Loucy (cell line): ENCODE results near the gene BCAT1.

ENCODE experiments used
- H2AFZ ChIP-seq: fragments of 200-600 bp; sonication (generic); 2 replicates; pipeline ENCODE4 v1.6.0; 2016; ENCODE audit warnings: antibody characterized with exemption, mild to moderate bottlenecking, low read length, moderate library complexity
- H3F3A ChIP-seq: fragments of 200-600 bp; 2 replicates; pipeline ENCODE4 v1.6.0; 2016; ENCODE audit warnings: antibody characterized with exemption, low read depth, mild to moderate bottlenecking
- H3K27me3 ChIP-seq: fragments of 200-600 bp; sonication (generic); 2 replicates; pipeline ENCODE4 v1.6.1; 2014; ENCODE audit warnings: low read length, mild to moderate bottlenecking; ENCODE audit not compliant: insufficient read depth, poor library complexity, severe bottlenecking
- H3K36me3 ChIP-seq: fragments of 200-600 bp; sonication (generic); 2 replicates; pipeline ENCODE4 v1.6.1; 2016; ENCODE audit warnings: low read length; ENCODE audit not compliant: insufficient read depth
- H3K4me1 ChIP-seq: fragments of 200-600 bp; sonication (generic); 2 replicates; pipeline ENCODE4 v1.5.1; 2014; ENCODE audit warnings: low read length, mild to moderate bottlenecking; ENCODE audit not compliant: insufficient read depth, poor library complexity, severe bottlenecking
- H3K4me2 ChIP-seq: fragments of 200-600 bp; sonication (generic); 2 replicates; pipeline ENCODE4 v1.6.0; 2014; ENCODE audit warnings: antibody characterized with exemption, low read length, low read depth, mild to moderate bottlenecking; ENCODE audit not compliant: poor library complexity, severe bottlenecking
- H3K4me3 ChIP-seq: fragments of 200-600 bp; sonication (generic); 2 replicates; pipeline ENCODE4 v1.5.1; 2014; ENCODE audit warnings: low read length, mild to moderate bottlenecking, mixed read lengths; ENCODE audit not compliant: poor library complexity, severe bottlenecking
- H3K79me2 ChIP-seq: fragments of 200-600 bp; sonication (generic); 2 replicates; pipeline ENCODE4 v1.6.1; 2014; ENCODE audit warnings: low read length; ENCODE audit not compliant: insufficient read depth
- H3K9ac ChIP-seq: fragments of 200-600 bp; sonication (generic); 2 replicates; pipeline ENCODE4 v1.6.0; 2014; ENCODE audit warnings: mild to moderate bottlenecking, low read depth, low read length, moderate library complexity; ENCODE audit not compliant: poor library complexity, severe bottlenecking
- H3K9me2 ChIP-seq: fragments of 200-600 bp; sonication (generic); replicated peaks from 2 replicates; pipeline ENCODE4 v1.6.1; 2016; ENCODE audit warnings: low read depth, low read length, mixed read lengths
- H3K9me3 ChIP-seq: fragments of 200-600 bp; sonication (generic); 2 replicates; pipeline ENCODE4 v1.6.1; 2014; ENCODE audit warnings: mild to moderate bottlenecking, antibody characterized with exemption, low read length, low read depth; ENCODE audit not compliant: insufficient read depth
- H4K20me1 ChIP-seq: fragments of 200-600 bp; sonication (generic); 2 replicates; pipeline ENCODE4 v1.6.0; 2014; ENCODE audit warnings: antibody characterized with exemption, low read length, mild to moderate bottlenecking; ENCODE audit not compliant: insufficient read depth, poor library complexity, severe bottlenecking
- CTCF ChIP-seq: fragments of 200-600 bp; sonication (generic); conservative IDR thresholded peaks from 2 replicates; pipeline ENCODE4 v1.5.1; 2014; ENCODE audit warnings: mild to moderate bottlenecking, antibody characterized with exemption, low read length
- EZH2phosphoT487 ChIP-seq: fragments of 200-600 bp; IDR thresholded peaks from 2 replicates; pipeline ENCODE4 v1.6.1; 2018; ENCODE audit warnings: antibody characterized with exemption, mild to moderate bottlenecking, moderate library complexity, borderline replicate concordance

Gene BCAT1

DNA sequence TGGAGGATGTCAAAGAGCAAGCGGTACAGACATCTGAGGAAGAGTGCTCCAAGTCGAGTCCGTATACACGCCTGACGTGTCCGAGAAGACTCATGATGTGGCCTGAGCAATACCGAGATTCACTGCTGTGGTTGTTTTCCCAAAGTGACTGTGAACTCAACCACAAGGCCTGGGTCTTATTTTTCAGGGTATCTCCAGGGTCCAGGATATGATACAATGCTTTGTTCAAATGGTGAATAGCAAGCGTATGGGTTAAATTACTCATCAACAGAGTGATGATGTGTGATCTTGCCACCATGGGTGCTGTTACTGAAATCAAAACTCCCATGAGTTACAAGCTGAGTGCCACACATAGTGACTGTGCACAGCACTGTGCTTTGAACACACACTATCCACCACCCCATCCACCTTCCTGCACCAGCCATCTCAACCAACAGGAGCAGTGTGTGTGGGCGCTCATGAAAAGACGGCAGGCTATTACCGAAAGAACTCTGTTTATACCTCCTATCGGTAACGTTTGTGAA is 109.6 kb downstream of the BCAT1 start:
- Histone ChIP-seq H3K36me3 (peaks cover 70% of the 10 kb centered on the region; the same call in 1 of the 2 replicates), H3K4me2 (no peak overlapping the region), H3K9me2 (no peaks in the 10 kb centered on the region), H4K20me1 (no peaks in the 10 kb centered on the region), H2AFZ (no peak overlapping the region), H3K27me3 (no peaks in the 10 kb centered on the region), H3K9me3 (no peaks in the 10 kb centered on the region), H3K4me1 (no peaks in the 10 kb centered on the region), H3K4me3 (no peak overlapping the region), H3K79me2 (no peaks in the 10 kb centered on the region), H3K9ac (no peak overlapping the region), H3F3A (no peaks in the 10 kb centered on the region)
- TF ChIP-seq CTCF: no peak
- no peak for TF ChIP-seq EZH2phosphoT487

GRCh38 chr12:24838531-24838950 is 110.4 kb downstream of the BCAT1 start:
- no peaks in the 10 kb centered on the region for H3K9me2 ChIP-seq
- TF ChIP-seq EZH2phosphoT487: no peak
- TF ChIP-seq CTCF: no peak
- H3K36me3 ChIP-seq: peaks cover 66% of the 10 kb centered on the region; the same call in 1 of the 2 replicates
- H3K4me3 ChIP-seq: no peak overlapping the region
- H3K9ac ChIP-seq: no peak overlapping the region
- no peak overlapping the region for H2AFZ ChIP-seq
- no peaks in the 10 kb centered on the region for H3F3A ChIP-seq
- no peaks in the 10 kb centered on the region for H3K79me2 ChIP-seq
- H3K4me1 ChIP-seq: no peaks in the 10 kb centered on the region
- no peaks in the 10 kb centered on the region for H3K27me3 ChIP-seq
- no peak overlapping the region for H3K4me2 ChIP-seq
- no peaks in the 10 kb centered on the region for H4K20me1 ChIP-seq
- H3K9me3 ChIP-seq: no peaks in the 10 kb centered on the region

DNA sequence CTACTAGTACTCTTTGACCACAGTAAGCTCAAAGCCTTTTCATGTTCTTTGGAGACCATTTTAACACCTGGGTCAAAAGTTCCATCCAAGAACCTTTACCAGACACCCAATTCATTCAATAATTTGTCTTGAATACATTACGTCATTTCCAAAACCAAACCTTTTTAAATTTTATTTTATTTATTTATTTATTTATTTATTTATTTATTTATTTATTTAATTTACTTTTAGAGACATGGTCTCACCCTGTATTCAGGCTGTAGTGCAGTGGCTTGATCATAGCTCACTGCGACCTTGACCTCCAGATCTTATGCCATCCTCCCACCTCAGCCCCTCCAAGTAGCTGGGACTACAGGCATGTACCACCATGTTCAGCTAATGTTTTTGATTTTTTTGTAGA is 113.5 kb downstream of the BCAT1 start:
- Histone ChIP-seq H3K27me3 (no peaks in the 10 kb centered on the region), H3K4me3 (no peak overlapping the region), H3K4me2 (no peak overlapping the region), H3K9me3 (no peaks in the 10 kb centered on the region), H3K9me2 (no peaks in the 10 kb centered on the region), H3K79me2 (no peaks in the 10 kb centered on the region), H3K36me3 (peaks cover 62% of the 10 kb centered on the region; the same call in 1 of the 2 replicates), H3F3A (no peaks in the 10 kb centered on the region), H3K4me1 (no peaks in the 10 kb centered on the region), H2AFZ (no peak overlapping the region), H3K9ac (no peak overlapping the region), H4K20me1 (no peaks in the 10 kb centered on the region)
- TF ChIP-seq CTCF (no peak), EZH2phosphoT487 (no peak)
